GM18858 (cell line): ENCODE measurements around the gene GPR183.

Experiments
- ATAC-seq: cut with Tn5 transposase; IDR thresholded peaks from one replicate; pipeline ENCODE4 v1.9.1; 2021; ENCODE audit not compliant: unreplicated experiment

GPR183 gene

GRCh38 chr13:99313501-99313900, 6.3 kb upstream of the GPR183 start:
- ATAC-seq, result no peak

GRCh38 chr13:99312493-99312883, 5.3 kb upstream of the GPR183 start:
- ATAC-seq, result no peak

- no peak for ATAC-seq
These were observed 4.7 kb upstream of the GPR183 start for GRCh38 chr13:99311748-99312492.

GRCh38 chr13:99311137-99311536, 3.9 kb upstream of the GPR183 start:
- no peak for ATAC-seq

- peak; percentile 47 for ATAC-seq
These were observed 3.3 kb upstream of the GPR183 start for GRCh38 chr13:99310382-99311031.

- ATAC-seq, result no peak
These were observed 1.4 kb upstream of the GPR183 start for GRCh38 chr13:99308471-99309087.

- peak; percentile 27 for ATAC-seq
These were observed 595 bp upstream of the GPR183 start for GRCh38 chr13:99307648-99308339.

- ATAC-seq, result no peak
These were observed 1.6 kb downstream of the GPR183 start for GRCh38 chr13:99305566-99305965.

- ATAC-seq, result no peak
These were observed 2.0 kb downstream of the GPR183 start for GRCh38 chr13:99305158-99305557.

- no peak for ATAC-seq
These were observed 2.7 kb downstream of the GPR183 start for GRCh38 chr13:99304541-99304940.

GRCh38 chr13:99303863-99304521, 3.2 kb downstream of the GPR183 start:
- ATAC-seq, result no peak

- ATAC-seq, result no peak
These were observed 4.3 kb downstream of the GPR183 start for GRCh38 chr13:99302637-99303505.

- no peak for ATAC-seq
These were observed 5.1 kb downstream of the GPR183 start for GRCh38 chr13:99301913-99302636.

GRCh38 chr13:99301056-99301838, 6.0 kb downstream of the GPR183 start:
- no peak for ATAC-seq

- no peak for ATAC-seq
These were observed 7.3 kb downstream of the GPR183 start for GRCh38 chr13:99299920-99300341.

GRCh38 chr13:99299256-99299919, 7.8 kb downstream of the GPR183 start:
- ATAC-seq, result no peak

- ATAC-seq, result no peak
These were observed 9.1 kb downstream of the GPR183 start for GRCh38 chr13:99298056-99298455.

- no peak for ATAC-seq
These were observed 9.9 kb downstream of the GPR183 start for GRCh38 chr13:99297331-99297730.
